ENCODE data around the gene SLC25A43.

DNA sequence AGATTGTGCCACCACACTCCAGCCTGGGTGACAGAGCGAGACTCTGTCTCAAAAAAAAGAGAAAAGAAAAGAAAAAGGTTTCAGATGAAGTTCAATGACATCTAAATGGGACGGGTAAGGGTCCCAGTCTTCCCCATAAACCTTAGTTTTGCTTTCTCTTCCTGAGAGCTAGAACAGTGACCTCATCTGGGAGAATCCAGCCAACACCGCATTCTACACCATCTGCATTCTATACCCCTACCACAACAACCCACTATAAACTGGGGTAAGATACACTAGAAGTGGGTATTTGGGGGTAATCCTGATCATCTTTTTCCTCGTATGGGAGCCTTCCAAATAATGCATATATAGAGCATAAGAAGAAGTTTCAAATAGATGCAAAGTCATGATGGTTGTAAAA, 18.2 kb downstream of the SLC25A43 start:
- TF ChIP-seq CTCF (conservative IDR thresholded peaks at IDR 0.05): no peak
- no peak for TF ChIP-seq EZH2 (IDR thresholded peaks at IDR 0.05; ENCODE audit: low read depth)
